CD14-positive monocyte (primary cell): ENCODE results near the gene POLE. TPM values are rescaled to one million over a fixed set of nuclear protein-coding genes. Genes with fewer than 3 reads are reported as not detected.

Experiments used
- DNase-seq, 3 donors: peaks; one replicate each; pipeline ENCODE4 v3.0.0-alpha.2; 2011 to 2022
- H2AFZ ChIP-seq: 2 replicates; pipeline ENCODE4 v1.6.0; 2012; ENCODE audit warnings: mild to moderate bottlenecking, low read depth, low read length, inconsistent platforms; ENCODE audit not compliant: insufficient read depth, poor library complexity, severe bottlenecking
- H3K27ac ChIP-seq, 2 donors: 1 replicate in 1 of 2; 2 replicates in 1 of 2; pipeline ENCODE4 v1.5.1; 2012 to 2013; ENCODE audit warnings: low read length in 2 of 2, control low read depth in 1 of 2, inconsistent platforms in 1 of 2, low read depth in 1 of 2, mild to moderate bottlenecking in 1 of 2
- H3K27me3 ChIP-seq, 2 donors: one replicate each; pipeline versions ENCODE4 v1.6.0 to v1.6.1; 2011 to 2013; ENCODE audit warnings: low read length in 2 of 2; ENCODE audit not compliant: control insufficient read depth in 2 of 2, insufficient read depth in 2 of 2
- H3K36me3 ChIP-seq, 2 donors: replicated peaks in 1 of 2; 1 replicate in 1 of 2; 2 replicates in 1 of 2; pipeline versions ENCODE4 v1.5.1 to v1.6.1; 2012 to 2013; ENCODE audit warnings: low read length in 2 of 2, control low read depth in 1 of 2, inconsistent platforms in 1 of 2, mild to moderate bottlenecking in 1 of 2; ENCODE audit not compliant: insufficient read depth in 2 of 2, control insufficient read depth in 1 of 2
- H3K4me1 ChIP-seq, 2 donors: 1 replicate in 1 of 2; 2 replicates in 1 of 2; pipeline versions ENCODE4 v1.5.1 to v1.6.1; 2012 to 2013; ENCODE audit warnings: low read length in 2 of 2, control low read depth in 1 of 2, inconsistent platforms in 1 of 2, mild to moderate bottlenecking in 1 of 2, moderate library complexity in 1 of 2; ENCODE audit not compliant: insufficient read depth in 2 of 2, control insufficient read depth in 1 of 2
- H3K4me2 ChIP-seq: replicated peaks from 2 replicates; pipeline ENCODE3; 2012; ENCODE audit warnings: low read length, moderate library complexity, mild to moderate bottlenecking; ENCODE audit not compliant: poor library complexity, severe bottlenecking; ENCODE audit errors: extremely low read depth
- H3K4me3 ChIP-seq, 3 experiments: fragments of 200-600 bp in 1 of 3; sonication (generic) in 1 of 3; replicated peaks in 1 of 3; 1 replicate in 2 of 3; 2 replicates in 1 of 3; pipeline ENCODE4 v1.5.1; 2011 to 2013; ENCODE audit warnings: low read length in 3 of 3, mild to moderate bottlenecking in 3 of 3, control low read depth in 2 of 3, low read depth in 2 of 3, inconsistent platforms in 1 of 3, moderate library complexity in 1 of 3
- H3K79me2 ChIP-seq: 2 replicates; pipeline ENCODE4 v1.6.0; 2012; ENCODE audit warnings: mild to moderate bottlenecking, control low read depth, inconsistent platforms, low read length, moderate library complexity; ENCODE audit not compliant: insufficient read depth
- H3K9ac ChIP-seq: 2 replicates; pipeline ENCODE4 v1.6.0; 2017; ENCODE audit warnings: low read length, mild to moderate bottlenecking; ENCODE audit not compliant: insufficient read depth, poor library complexity, severe bottlenecking
- H3K9me3 ChIP-seq, 2 donors: replicated peaks in 1 of 2; 1 replicate in 1 of 2; 2 replicates in 1 of 2; pipeline versions ENCODE4 v1.5.1 to v1.6.1; 2012 to 2013; ENCODE audit warnings: low read length in 2 of 2, control low read depth in 1 of 2; ENCODE audit not compliant: control insufficient read depth in 1 of 2, insufficient read depth in 1 of 2
- H4K20me1 ChIP-seq: 2 replicates; pipeline ENCODE4 v1.6.0; 2012; ENCODE audit warnings: mild to moderate bottlenecking, low read length, control low read depth, moderate library complexity; ENCODE audit not compliant: insufficient read depth
- H3K27ac Mint-ChIP-seq, 7 donors: one replicate each; pipeline ENCODE4 v1.8.0; 2020; ENCODE audit warnings: mild to moderate bottlenecking in 7 of 7, mixed read lengths in 7 of 7, moderate library complexity in 6 of 7, inconsistent platforms in 2 of 7
- H3K27me3 Mint-ChIP-seq, 3 donors: one replicate each; pipeline ENCODE4 v1.8.0; 2021 to 2022; ENCODE audit warnings: low read depth in 3 of 3, mild to moderate bottlenecking in 3 of 3, mixed read lengths in 3 of 3, moderate library complexity in 3 of 3, inconsistent platforms in 1 of 3
- H3K36me3 Mint-ChIP-seq, 2 donors: one replicate each; pipeline ENCODE4 v1.8.0; 2020; ENCODE audit warnings: mixed read lengths in 2 of 2, inconsistent platforms in 1 of 2, mild to moderate bottlenecking in 1 of 2
- H3K4me1 Mint-ChIP-seq: one replicate; pipeline ENCODE4 v1.8.0; 2020; ENCODE audit warnings: mild to moderate bottlenecking, mixed read lengths
- H3K4me3 Mint-ChIP-seq, 2 donors: one replicate each; pipeline ENCODE4 v1.8.0; 2020; ENCODE audit warnings: mild to moderate bottlenecking in 2 of 2, mixed read lengths in 2 of 2, moderate library complexity in 1 of 2
- H3K9me3 Mint-ChIP-seq, 7 donors: one replicate each; pipeline ENCODE4 v1.8.0; 2020 to 2022; ENCODE audit warnings: mixed read lengths in 7 of 7, mild to moderate bottlenecking in 6 of 7, moderate library complexity in 6 of 7, inconsistent platforms in 2 of 7
- CTCF ChIP-seq: fragments of 200-600 bp; IDR thresholded peaks from one replicate; pipeline ENCODE4 v1.8.0; 2022; ENCODE audit warnings: antibody characterized with exemption, mild to moderate bottlenecking
- WGBS: methylation state at CpG from one replicate; pipeline ENCODE4 v1.1.5; 2013; ENCODE audit warnings: missing lambda C conversion rate; ENCODE audit not compliant: insufficient coverage; 5-methylcytosine and 5-hydroxymethylcytosine counted together
- intact Hi-C, 2 donors: fragments of 100-400 bp; cut with micrococcal nuclease; formaldehyde crosslinking; loops; one replicate each; pipeline versions ENCODE4 v1.15.0 to v1.15.1; 2023
- polyA plus RNA-seq, 3 donors: library from polyadenylated mRNA; depleted of rRNA in 1 of 3; unstranded in 2 of 3; stranded (reverse) in 1 of 3; fragments of 300-500 nt in 2 of 3; fragments of >200 nt in 1 of 3; fragmentation: Illumina TruSeq in 2 of 3; gene quantifications; 1 replicate in 2 of 3; 2 replicates in 1 of 3; pipeline ENCODE4 v1.2.3, GENCODE V29; 2012 to 2021

POLE gene
- polyA plus RNA-seq, 3 donors: 1.00 to 24.2 (median 2.2) TPM

- intact Hi-C loops: no loop called here
- H4K20me1 ChIP-seq: peaks cover 7% of the 10 kb centered on the region
- no peak overlapping the region for H3K4me2 ChIP-seq
- H3K27me3 ChIP-seq: no peaks in the 10 kb centered on the region
- DNase-seq: no peak
- Mint-ChIP-seq H3K4me3 (no peak overlapping the region), H3K9me3 (peaks cover 0 to 2% (median 0%) of the 10 kb centered on the region in 7 donors), H3K4me1 (no peaks in the 10 kb centered on the region), H3K27ac (peak overlapping the region in 1 of 7 donors; percentile 70), H3K36me3 (peaks cover 82 to 97% of the 10 kb centered on the region in 2 donors), H3K27me3 (no peaks in the 10 kb centered on the region)
- no peak overlapping the region for H3K27ac ChIP-seq
- H3K9ac ChIP-seq: no peak overlapping the region
- TF ChIP-seq CTCF: no peak
- WGBS: 100% methylated on average over 1 of the region's 2 CpGs
- H3K79me2 ChIP-seq: no peaks in the 10 kb centered on the region
- H3K4me3 ChIP-seq: no peak overlapping the region
- H3K9me3 ChIP-seq: no peaks in the 10 kb centered on the region
- H2AFZ ChIP-seq: no peak overlapping the region
- H3K36me3 ChIP-seq: peaks cover 85 to 100% of the 10 kb centered on the region in 2 donors
- H3K4me1 ChIP-seq: no peaks in the 10 kb centered on the region
These were observed 36.6 kb upstream of the POLE start for GRCh38 chr12:132723764-132724140.

GRCh38 chr12:132723015-132723763 is 36.0 kb upstream of the POLE start:
- H3K4me3 Mint-ChIP-seq: no peak overlapping the region
- H4K20me1 ChIP-seq: peaks cover 4% of the 10 kb centered on the region
- no peak overlapping the region for H3K4me2 ChIP-seq
- H3K27me3 ChIP-seq: no peaks in the 10 kb centered on the region
- H3K9me3 ChIP-seq: no peaks in the 10 kb centered on the region
- intact Hi-C loops: no loop called here
- no peaks in the 10 kb centered on the region for H3K27me3 Mint-ChIP-seq
- peaks cover 82 to 96% of the 10 kb centered on the region in 2 donors for H3K36me3 ChIP-seq
- no peak overlapping the region for H2AFZ ChIP-seq
- H3K36me3 Mint-ChIP-seq: peaks cover 80 to 94% of the 10 kb centered on the region in 2 donors
- no peaks in the 10 kb centered on the region for H3K4me1 ChIP-seq
- H3K79me2 ChIP-seq: no peaks in the 10 kb centered on the region
- no peak for TF ChIP-seq CTCF
- H3K9ac ChIP-seq: no peak overlapping the region
- no peak overlapping the region for H3K4me3 ChIP-seq
- DNase-seq: peak in 1 of 3 donors; percentile 3
- whole genome bisulfite sequencing: 93% methylated on average over 23 of the region's 30 CpGs
- H3K9me3 Mint-ChIP-seq: peaks cover 0 to 2% (median 0%) of the 10 kb centered on the region in 7 donors
- H3K27ac ChIP-seq: no peak overlapping the region
- H3K4me1 Mint-ChIP-seq: no peaks in the 10 kb centered on the region
- H3K27ac Mint-ChIP-seq: peak overlapping the region in 3 of 7 donors; percentile 21 to 80 (median 44)
